Colon (tissue), 2 donors: ENCODE data around the gene CDH16.
"Not testable (repeated sequence)": the region's sequence is repeated elsewhere in the genome, so short reads cannot be mapped to it uniquely, and the experiment has no call there.

ENCODE experiments used
- FAIRE-seq: peaks from 2 replicates; lab custom pipeline; 2012; peaks lifted over from hg19 to GRCh38; lab: Jason Lieb, UNC
- donor health status: control.
- donor health status: control.

Gene CDH16

GRCh38 chr16:66871363-66871762 lies 47.3 kb downstream of the CDH16 start:
- FAIRE-seq = not testable (repeated sequence)

- no peak for FAIRE-seq
These were observed 49.3 kb downstream of the CDH16 start for GRCh38 chr16:66869424-66869823.

GRCh38 chr16:66863707-66864106 lies 55.0 kb downstream of the CDH16 start:
- FAIRE-seq = no peak

DNA sequence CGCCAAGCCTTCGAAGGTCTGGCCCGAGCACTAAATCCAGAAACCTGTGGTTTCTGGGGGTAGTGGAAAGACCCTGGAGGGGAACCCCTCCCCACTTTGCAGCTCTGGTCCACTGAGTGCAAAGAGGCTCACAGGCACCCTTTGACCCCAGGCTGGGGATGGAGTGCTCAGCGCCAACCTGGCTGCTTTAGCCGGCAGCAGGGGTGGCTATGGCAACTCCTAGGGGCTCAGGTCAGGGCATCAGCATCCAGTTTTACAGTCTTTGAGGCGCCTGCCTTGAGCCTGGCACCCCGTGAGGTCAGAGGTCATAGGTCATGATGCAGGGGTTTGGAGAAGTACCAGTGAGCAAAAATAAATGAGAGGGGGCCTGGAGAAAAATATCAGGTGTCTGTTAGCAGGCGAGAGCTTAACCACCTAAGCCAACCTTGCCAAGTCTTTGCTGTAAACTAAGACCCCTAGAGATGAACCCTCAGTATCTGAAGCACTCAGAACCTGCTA lies 56.6 kb downstream of the CDH16 start:
- no peak for FAIRE-seq

- no peak for FAIRE-seq
These were observed 59.2 kb downstream of the CDH16 start for GRCh38 chr16:66859397-66860068.

- no peak for FAIRE-seq
These were observed 59.8 kb downstream of the CDH16 start for GRCh38 chr16:66858740-66859396.
